Vagina (tissue), 2 donors: ENCODE data around the gene C1orf87.

Experiments
- CTCF ChIP-seq, 3 experiments: fragments of 450-650 bp in 2 of 3; fragments of 200-600 bp in 1 of 3; sonication (generic) in 1 of 3; IDR thresholded peaks; one replicate each; pipeline ENCODE4 v1.5.1; 2017 to 2019; ENCODE audit warnings: antibody characterized with exemption in 3 of 3, mild to moderate bottlenecking in 2 of 3, moderate library complexity in 2 of 3
- POLR2A ChIP-seq, 2 donors: fragments of 450-650 bp; IDR thresholded peaks; one replicate each; pipeline ENCODE4 v1.6.1; 2017; ENCODE audit warnings: antibody characterized with exemption in 2 of 2, mild to moderate bottlenecking in 2 of 2, moderate library complexity in 2 of 2
- POLR2AphosphoS5 ChIP-seq, 2 donors: sonication (generic); formaldehyde crosslinking; IDR thresholded peaks; one replicate each; pipeline ENCODE4 v1.9.0; 2017; ENCODE audit warnings: antibody characterized with exemption in 2 of 2, mild to moderate bottlenecking in 2 of 2, low read depth in 1 of 2; ENCODE audit not compliant: insufficient read depth in 1 of 2

- TF ChIP-seq CTCF (IDR thresholded peaks at IDR 0.05) (no peak), POLR2AphosphoS5 (IDR thresholded peaks at IDR 0.05; ENCODE audit: insufficient read depth in 1 of 2, low read depth in 1 of 2) (no peak), POLR2A (IDR thresholded peaks at IDR 0.05) (no peak)
Measured at GRCh38 chr1:60054374-60054773, 19.2 kb downstream of the C1orf87 start.
